Measurements from ENCODE around the gene MYO1D.

DNA sequence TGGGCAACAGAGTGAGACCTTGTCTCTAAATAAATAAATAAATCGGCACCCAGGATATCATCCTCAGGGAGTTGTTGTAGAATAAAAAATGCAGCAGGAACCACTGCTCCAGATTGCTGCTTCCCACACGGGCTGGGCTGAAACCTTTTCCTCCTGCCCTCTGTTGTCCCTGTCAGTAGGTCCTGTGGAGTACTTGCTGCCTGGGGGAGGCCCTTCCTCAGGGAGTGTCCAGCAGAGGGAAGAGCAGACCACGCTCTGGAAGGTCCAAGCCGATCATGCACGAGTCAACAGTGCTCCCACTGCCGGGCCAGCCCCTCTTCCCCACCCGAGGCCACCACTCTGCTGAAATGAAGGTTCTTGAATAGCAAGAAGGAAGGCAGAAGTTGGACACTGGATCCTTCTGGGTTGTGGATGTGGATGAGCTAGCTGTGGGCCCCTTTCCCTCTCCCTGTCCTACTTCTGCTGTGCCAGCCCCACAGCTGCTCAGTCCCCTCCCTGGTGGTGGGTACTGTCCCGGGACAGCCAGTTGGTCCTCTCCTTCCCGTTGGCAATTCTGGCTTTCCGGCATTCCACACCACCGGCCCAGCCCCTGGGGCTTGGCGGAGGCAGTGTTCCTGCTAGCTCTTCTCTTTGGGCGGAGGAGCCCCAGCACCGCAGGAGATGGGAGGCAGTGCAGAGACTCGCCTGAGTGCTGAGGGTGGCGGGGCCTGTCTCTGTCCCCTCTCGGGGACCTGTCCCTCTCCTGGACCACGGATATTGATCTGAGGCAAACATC is 379.3 kb downstream of the MYO1D start:
- TF ChIP-seq, protein P1, sequence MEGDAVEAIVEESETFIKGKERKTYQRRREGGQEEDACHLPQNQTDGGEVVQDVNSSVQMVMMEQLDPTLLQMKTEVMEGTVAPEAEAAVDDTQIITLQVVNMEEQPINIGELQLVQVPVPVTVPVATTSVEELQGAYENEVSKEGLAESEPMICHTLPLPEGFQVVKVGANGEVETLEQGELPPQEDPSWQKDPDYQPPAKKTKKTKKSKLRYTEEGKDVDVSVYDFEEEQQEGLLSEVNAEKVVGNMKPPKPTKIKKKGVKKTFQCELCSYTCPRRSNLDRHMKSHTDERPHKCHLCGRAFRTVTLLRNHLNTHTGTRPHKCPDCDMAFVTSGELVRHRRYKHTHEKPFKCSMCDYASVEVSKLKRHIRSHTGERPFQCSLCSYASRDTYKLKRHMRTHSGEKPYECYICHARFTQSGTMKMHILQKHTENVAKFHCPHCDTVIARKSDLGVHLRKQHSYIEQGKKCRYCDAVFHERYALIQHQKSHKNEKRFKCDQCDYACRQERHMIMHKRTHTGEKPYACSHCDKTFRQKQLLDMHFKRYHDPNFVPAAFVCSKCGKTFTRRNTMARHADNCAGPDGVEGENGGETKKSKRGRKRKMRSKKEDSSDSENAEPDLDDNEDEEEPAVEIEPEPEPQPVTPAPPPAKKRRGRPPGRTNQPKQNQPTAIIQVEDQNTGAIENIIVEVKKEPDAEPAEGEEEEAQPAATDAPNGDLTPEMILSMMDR (IDR thresholded peaks at IDR 0.05): no peak
- no peak for TF ChIP-seq POLR2A (IDR thresholded peaks at IDR 0.05)
